ENCODE measurements around the gene HSPBP1.

GRCh38 chr19:55248166-55248675 lies 31.7 kb downstream of the HSPBP1 start:
- no peak for TF ChIP-seq GATA2 (IDR thresholded peaks at IDR 0.05; ENCODE audit: low read depth, low read length)
- no peak for TF ChIP-seq GATA3 (IDR thresholded peaks at IDR 0.05; ENCODE audit: low read depth, low read length)

Data from SH-SY5Y (cell line).